ENCODE data around the gene LCE7A. TPM values are rescaled to one million over a fixed set of nuclear protein-coding genes. Genes with fewer than 3 reads are reported as not detected.
A peak's percentile ranks its signal among the peaks of the same experiment; 100 is the strongest.

The LCE7A gene
- total RNA-seq, 4 donors from 2014 or later: not detected

DNA sequence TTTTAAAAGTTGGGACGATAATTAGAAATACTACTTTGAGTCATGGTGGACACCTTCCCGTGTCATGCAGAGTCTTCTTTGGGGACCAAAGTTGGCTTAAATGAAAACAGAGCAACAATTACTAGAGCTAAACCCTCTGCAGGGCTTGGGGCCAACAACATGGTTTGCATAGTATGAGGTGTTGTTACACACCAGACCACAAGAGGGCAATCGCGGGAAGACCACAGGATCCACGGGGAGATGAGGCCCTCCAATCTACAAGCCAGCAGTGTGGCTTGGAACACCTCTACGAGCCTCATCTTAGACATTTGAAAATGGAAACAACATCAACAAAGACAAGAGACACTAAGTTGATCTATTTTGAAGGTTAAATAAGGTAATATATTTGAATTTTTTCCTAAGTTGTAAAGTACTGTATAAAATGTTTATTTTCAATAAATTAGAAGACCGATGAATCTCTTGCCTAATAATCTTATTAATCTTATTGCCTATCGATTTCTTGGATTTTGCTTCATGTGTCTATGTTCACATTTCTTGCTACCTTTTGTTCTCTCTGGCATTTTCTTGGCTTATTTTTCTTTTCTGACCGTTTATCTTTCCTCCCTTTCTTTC lies 10.1 kb downstream of the LCE7A start:
- Histone ChIP-seq H3K27ac (no peak overlapping the region), H3K36me3 (no peaks in the 10 kb centered on the region), H3K4me3 (replicated peaks in 1 of 3) (no peak overlapping the region), H3K9me3 (no peaks in the 10 kb centered on the region), H3K27me3 (no peaks in the 10 kb centered on the region), H3K4me1 (no peaks in the 10 kb centered on the region)
- intact Hi-C loops (cut with DNase I): loop anchor here (5.0 kb wide), 1 partner anchor 352 kb away; no protein-coding TSS in a partner anchor
- peak; percentile 70 to 75 for DNase-seq
- TF ChIP-seq POLR2A (IDR thresholded peaks at IDR 0.05): no peak
- TF ChIP-seq, protein P1, sequence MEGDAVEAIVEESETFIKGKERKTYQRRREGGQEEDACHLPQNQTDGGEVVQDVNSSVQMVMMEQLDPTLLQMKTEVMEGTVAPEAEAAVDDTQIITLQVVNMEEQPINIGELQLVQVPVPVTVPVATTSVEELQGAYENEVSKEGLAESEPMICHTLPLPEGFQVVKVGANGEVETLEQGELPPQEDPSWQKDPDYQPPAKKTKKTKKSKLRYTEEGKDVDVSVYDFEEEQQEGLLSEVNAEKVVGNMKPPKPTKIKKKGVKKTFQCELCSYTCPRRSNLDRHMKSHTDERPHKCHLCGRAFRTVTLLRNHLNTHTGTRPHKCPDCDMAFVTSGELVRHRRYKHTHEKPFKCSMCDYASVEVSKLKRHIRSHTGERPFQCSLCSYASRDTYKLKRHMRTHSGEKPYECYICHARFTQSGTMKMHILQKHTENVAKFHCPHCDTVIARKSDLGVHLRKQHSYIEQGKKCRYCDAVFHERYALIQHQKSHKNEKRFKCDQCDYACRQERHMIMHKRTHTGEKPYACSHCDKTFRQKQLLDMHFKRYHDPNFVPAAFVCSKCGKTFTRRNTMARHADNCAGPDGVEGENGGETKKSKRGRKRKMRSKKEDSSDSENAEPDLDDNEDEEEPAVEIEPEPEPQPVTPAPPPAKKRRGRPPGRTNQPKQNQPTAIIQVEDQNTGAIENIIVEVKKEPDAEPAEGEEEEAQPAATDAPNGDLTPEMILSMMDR (IDR thresholded peaks at IDR 0.05): peak; percentile 36 to 85 (median 58)
- WGBS, 2 donors: 33 to 34% methylated on average over 9 of the region's 9 CpGs

DNA sequence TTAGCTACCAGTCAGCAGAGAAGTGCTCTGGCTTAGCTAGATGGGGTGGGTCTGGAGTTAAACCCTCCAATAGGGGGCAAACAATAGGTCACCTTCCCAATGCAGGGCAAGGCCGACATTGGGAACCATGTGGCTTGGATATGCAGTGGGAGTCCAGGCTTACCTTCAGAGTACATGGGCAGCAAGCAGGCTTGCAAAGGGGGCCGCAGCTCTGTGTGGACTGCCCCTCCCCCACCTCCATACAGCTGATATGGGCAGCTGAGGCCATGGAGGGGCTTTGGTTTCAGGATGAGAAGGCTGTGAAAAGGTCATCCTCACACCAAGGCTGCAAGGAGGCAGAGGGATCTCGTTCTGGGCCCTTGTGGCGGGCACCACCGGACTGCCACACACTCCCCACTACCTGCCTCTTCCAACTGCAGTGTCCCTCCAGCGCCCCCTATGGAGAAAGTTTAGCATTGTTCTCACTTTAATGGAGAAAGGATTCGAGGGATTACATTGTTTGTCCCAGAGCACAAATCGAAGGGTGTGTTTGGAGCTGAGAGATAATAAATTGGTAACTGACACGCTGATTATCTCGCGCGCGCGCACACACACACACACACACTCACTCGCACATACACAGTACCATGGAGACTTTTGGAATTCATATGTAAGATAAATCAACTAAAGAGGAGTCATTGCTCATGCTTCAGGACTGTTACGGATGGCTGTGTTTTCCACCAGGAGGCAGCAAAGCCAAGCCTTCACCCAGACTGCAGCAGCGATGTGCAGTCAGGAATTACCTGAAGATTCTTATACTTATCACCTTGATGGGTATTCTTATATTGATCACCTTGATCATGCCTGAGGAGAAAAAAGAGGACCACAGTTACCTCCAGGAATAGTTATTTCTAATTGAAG lies 11.3 kb downstream of the LCE7A start:
- TF ChIP-seq, protein P1 (IDR thresholded peaks at IDR 0.05): peak in 2 of 6 experiments; percentile 38
- no peak for TF ChIP-seq POLR2A (IDR thresholded peaks at IDR 0.05)
- no peaks in the 10 kb centered on the region for H3K27me3 ChIP-seq
- intact Hi-C loops (cut with DNase I): loop anchor here (5.0 kb wide), 1 partner anchor 351 kb away; no protein-coding TSS in a partner anchor
- no peak overlapping the region for H3K27ac ChIP-seq
- no peaks in the 10 kb centered on the region for H3K4me1 ChIP-seq
- WGBS, 2 donors: 44 to 52% methylated on average over 17 of the region's 17 CpGs
- peak in 1 of 2 donors; percentile 15 for DNase-seq
- no peaks in the 10 kb centered on the region for H3K36me3 ChIP-seq
- no peak overlapping the region for H3K4me3 ChIP-seq (replicated peaks in 1 of 3)
- no peaks in the 10 kb centered on the region for H3K9me3 ChIP-seq

DNA sequence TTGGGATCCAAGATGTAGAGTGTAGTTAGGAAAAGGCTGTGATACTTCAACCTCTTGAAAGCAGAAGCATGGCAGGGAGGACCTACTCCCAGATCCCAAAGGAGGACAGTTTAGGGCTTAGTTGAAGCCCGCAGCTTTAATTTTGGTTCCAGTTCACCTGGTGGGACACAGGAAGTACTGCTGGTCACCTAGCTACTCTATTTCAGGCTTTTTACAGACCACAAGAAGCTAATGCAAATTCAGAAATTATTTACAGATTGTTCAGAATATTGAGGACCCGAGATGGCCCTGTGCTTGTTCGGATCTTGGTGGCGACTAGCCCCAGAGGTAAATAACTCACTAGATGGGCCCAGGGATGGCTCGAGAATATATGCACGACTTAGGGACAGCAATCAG lies 11.9 kb downstream of the LCE7A start:
- no peaks in the 10 kb centered on the region for H3K36me3 ChIP-seq
- intact Hi-C loops (cut with DNase I): loop anchor here (5.0 kb wide), 1 partner anchor 351 kb away; no protein-coding TSS in a partner anchor
- H3K9me3 ChIP-seq: no peaks in the 10 kb centered on the region
- no peaks in the 10 kb centered on the region for H3K4me1 ChIP-seq
- 76 to 88% methylated on average over 6 of the region's 6 CpGs for WGBS, 2 donors
- H3K27ac ChIP-seq: no peak overlapping the region
- H3K4me3 ChIP-seq (replicated peaks in 1 of 3): no peak overlapping the region
- no peaks in the 10 kb centered on the region for H3K27me3 ChIP-seq
- no peak for DNase-seq
- no peak for TF ChIP-seq POLR2A (IDR thresholded peaks at IDR 0.05)
- TF ChIP-seq, protein P1 (IDR thresholded peaks at IDR 0.05): no peak

DNA sequence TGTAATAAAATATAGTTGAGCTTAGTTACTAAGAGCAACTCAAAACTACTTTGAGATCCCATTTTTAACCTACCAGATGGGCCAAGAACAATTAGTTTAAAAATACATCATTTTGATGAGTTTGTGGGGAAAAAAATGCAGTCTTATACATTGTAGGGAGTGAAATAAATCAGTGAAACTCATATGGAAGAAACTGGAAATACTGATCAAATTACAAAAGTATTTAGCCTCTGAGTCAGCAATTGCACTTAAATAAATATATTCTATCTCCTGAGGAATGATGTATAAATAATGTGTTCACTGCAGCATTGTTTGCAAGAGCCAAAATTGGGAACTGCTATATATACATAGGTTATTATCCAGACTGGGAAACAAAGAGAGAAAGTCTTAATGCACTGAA lies 13.7 kb downstream of the LCE7A start:
- no peak overlapping the region for H3K4me3 ChIP-seq (replicated peaks in 1 of 3)
- TF ChIP-seq, protein P1 (IDR thresholded peaks at IDR 0.05): no peak
- TF ChIP-seq POLR2A (IDR thresholded peaks at IDR 0.05): no peak
- intact Hi-C loops (cut with DNase I): loop anchor here (5.0 kb wide), 1 partner anchor 349 kb away; no protein-coding TSS in a partner anchor

DNA sequence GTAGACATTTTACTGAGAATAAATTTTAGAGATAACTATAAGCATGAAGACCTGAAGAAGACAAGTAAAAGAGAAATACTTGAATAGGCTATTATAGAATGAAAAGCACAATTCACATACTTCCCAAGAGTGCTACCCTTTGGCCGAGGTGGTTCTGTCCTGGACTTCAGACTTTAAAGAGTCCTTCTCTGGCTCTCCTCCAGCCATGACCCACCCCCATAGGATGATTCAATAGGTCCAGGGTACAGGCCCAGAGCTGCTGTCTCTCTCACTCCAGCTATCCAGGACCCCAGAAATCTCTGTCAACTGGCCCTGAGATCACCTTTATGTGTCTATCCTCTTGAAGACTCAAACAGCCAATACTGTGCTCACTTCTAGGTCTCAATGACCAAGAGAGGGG lies 17.0 kb downstream of the LCE7A start:
- Histone ChIP-seq H3K36me3 (no peaks in the 10 kb centered on the region), H3K27ac (no peak overlapping the region), H3K9me3 (no peaks in the 10 kb centered on the region), H3K27me3 (no peaks in the 10 kb centered on the region), H3K4me3 (replicated peaks in 1 of 3) (no peak overlapping the region), H3K4me1 (no peaks in the 10 kb centered on the region)
- no peak for TF ChIP-seq POLR2A (IDR thresholded peaks at IDR 0.05)
- TF ChIP-seq, protein P1 (IDR thresholded peaks at IDR 0.05): no peak
- DNase-seq: no peak
- 71 to 73% methylated on average over 1 of the region's 1 CpG for WGBS, 2 donors
- intact Hi-C loops (cut with DNase I): no loop called here

More for the DNA sequence above, 13.7 kb downstream of the LCE7A start:
- no peaks in the 10 kb centered on the region for H3K9me3 ChIP-seq
- no peaks in the 10 kb centered on the region for H3K36me3 ChIP-seq
- no peak for DNase-seq
- H3K27ac ChIP-seq: no peak overlapping the region
- no peaks in the 10 kb centered on the region for H3K4me1 ChIP-seq
- H3K27me3 ChIP-seq: no peaks in the 10 kb centered on the region
